ENCODE data around the gene STXBP6. TPM values are rescaled to one million over a fixed set of nuclear protein-coding genes. Genes with fewer than 3 reads are reported as not detected.

Gene STXBP6
- total RNA-seq, 1 donor from 2014 or later: 1.7 TPM

DNA sequence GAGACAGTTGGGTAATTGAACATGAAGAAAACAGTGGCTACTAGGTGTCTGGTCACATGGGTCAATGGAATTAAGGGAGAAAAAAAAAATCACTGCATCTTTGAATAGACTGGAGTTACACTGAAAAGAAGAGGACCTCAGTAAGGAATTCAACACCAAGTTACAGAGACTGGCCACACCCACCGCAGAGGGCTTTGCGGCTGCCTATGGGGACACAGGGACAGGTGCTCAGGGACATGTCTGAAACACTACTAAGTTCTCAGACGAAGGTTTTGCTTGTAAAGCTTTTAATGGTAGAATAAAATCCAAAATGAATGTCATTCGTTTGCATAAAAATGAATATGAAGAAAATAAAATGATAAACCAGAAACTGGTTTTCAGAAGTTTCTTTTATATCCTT, 93.8 kb downstream of the STXBP6 start:
- no peaks in the 10 kb centered on the region for H3K36me3 Mint-ChIP-seq (ENCODE audit: low read depth)
- no peaks in the 10 kb centered on the region for H3K27me3 Mint-ChIP-seq (ENCODE audit: low read depth)
- H3K27ac Mint-ChIP-seq (ENCODE audit: unreplicated experiment): no peak overlapping the region
- TF ChIP-seq, protein P1, sequence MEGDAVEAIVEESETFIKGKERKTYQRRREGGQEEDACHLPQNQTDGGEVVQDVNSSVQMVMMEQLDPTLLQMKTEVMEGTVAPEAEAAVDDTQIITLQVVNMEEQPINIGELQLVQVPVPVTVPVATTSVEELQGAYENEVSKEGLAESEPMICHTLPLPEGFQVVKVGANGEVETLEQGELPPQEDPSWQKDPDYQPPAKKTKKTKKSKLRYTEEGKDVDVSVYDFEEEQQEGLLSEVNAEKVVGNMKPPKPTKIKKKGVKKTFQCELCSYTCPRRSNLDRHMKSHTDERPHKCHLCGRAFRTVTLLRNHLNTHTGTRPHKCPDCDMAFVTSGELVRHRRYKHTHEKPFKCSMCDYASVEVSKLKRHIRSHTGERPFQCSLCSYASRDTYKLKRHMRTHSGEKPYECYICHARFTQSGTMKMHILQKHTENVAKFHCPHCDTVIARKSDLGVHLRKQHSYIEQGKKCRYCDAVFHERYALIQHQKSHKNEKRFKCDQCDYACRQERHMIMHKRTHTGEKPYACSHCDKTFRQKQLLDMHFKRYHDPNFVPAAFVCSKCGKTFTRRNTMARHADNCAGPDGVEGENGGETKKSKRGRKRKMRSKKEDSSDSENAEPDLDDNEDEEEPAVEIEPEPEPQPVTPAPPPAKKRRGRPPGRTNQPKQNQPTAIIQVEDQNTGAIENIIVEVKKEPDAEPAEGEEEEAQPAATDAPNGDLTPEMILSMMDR (IDR thresholded peaks at IDR 0.05): no peak
- H3K9me3 Mint-ChIP-seq (ENCODE audit: low read depth): peaks cover 3% of the 10 kb centered on the region
- no peak overlapping the region for H3K4me3 Mint-ChIP-seq (ENCODE audit: unreplicated experiment)
- H3K4me1 Mint-ChIP-seq (ENCODE audit: low read depth): peaks cover 49% of the 10 kb centered on the region
- DNase-seq (ENCODE audit: low spot score): no peak

DNA sequence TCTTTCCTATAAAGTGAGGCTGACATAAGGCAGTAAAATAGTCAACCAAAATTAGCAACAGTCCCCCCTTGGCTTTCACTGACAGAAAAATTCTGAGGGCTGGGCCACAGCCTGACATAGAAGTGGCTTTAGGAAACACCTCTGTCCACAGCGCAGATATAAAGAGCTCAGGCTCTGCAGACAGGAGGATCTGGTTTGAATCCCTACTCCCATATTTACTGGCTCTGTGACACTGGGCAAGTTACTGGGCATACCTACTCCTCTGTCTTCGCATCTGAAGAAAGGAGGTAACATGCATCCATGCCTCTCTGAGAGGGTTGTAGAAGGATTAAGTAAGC, 95.3 kb downstream of the STXBP6 start:
- no peak for DNase-seq (ENCODE audit: low spot score)
- Mint-ChIP-seq H3K36me3 (ENCODE audit: low read depth) (no peaks in the 10 kb centered on the region), H3K4me3 (ENCODE audit: unreplicated experiment) (no peak overlapping the region), H3K4me1 (ENCODE audit: low read depth) (peaks cover 38% of the 10 kb centered on the region), H3K27ac (ENCODE audit: unreplicated experiment) (no peak overlapping the region), H3K9me3 (ENCODE audit: low read depth) (peaks cover 3% of the 10 kb centered on the region), H3K27me3 (ENCODE audit: low read depth) (peaks cover 1% of the 10 kb centered on the region)
- TF ChIP-seq, protein P1 (IDR thresholded peaks at IDR 0.05): no peak

DNA sequence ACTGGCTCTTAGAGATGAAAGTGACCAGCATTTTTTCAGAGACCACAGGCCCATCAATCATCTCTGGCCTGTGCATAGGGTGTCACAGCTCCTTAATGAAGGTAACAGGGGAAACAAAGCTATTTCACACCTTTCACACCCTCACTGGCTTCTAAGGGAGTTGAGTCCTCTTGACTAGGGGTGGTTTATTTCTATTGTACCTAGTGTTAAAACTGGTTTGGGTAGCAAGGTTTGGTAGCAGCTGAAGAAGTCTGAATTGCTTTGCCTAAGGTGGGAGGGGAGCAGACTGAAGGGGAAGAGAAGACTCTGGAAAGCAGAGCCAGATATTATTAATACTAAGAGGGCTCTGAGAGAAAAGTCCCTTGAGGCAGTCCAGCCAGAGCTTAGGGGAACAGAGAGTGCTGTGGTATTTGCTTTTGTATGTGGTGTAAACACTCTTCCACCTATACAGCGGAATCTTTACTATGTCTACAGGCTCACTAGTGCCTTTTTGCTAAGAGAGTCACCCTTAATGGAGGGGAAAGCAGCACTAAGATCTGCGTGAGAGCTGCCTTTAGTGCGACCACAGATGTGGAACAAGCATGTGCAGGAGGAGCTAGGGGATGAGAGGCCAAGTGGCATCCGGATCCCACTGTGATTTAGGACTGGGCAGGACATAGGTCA, 95.8 kb downstream of the STXBP6 start:
- H3K4me1 Mint-ChIP-seq (ENCODE audit: low read depth): peaks cover 33% of the 10 kb centered on the region
- H3K27me3 Mint-ChIP-seq (ENCODE audit: low read depth): peaks cover 1% of the 10 kb centered on the region
- H3K27ac Mint-ChIP-seq (ENCODE audit: unreplicated experiment): no peak overlapping the region
- TF ChIP-seq, protein P1 (IDR thresholded peaks at IDR 0.05): no peak
- H3K36me3 Mint-ChIP-seq (ENCODE audit: low read depth): no peaks in the 10 kb centered on the region
- H3K9me3 Mint-ChIP-seq (ENCODE audit: low read depth): peaks cover 3% of the 10 kb centered on the region
- no peak for DNase-seq (ENCODE audit: low spot score)
- no peak overlapping the region for H3K4me3 Mint-ChIP-seq (ENCODE audit: unreplicated experiment)

DNA sequence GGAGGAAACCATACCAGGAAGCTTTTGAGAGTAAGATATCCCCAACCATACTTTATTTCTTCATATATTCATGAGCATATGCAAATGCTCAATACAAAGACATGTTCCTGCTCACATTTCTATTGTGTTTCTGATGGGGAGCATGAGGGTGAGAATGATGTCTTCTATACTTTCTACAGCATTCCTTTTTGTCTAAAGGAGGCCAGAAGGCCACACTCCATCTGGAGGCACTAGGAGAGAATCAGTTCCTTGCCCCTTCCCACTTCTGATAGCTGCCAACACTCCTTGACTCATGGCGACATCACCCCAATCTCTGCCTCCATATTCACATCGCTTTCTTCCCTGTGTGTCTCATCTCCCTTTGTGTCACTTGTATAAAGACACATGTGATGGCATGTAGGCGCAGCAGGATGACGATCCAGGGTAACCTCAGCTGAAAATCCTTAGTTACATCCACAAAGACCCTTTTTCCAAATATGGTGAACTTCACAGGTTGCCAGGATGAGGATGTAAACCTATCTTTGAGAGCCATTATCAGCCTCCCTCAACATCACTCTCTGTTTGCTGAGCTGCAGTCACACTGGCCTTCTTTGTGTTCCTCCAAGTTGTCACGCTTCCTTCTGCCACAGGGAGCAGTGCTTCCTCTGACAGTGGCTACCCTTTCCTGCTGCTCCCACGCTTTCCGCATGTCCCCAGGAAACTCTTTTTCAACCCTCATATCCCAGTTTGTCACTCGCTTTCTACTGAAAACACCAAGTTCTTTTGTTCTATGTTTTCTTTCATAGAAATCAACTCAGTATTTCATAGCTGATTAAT, 96.9 kb downstream of the STXBP6 start:
- H3K36me3 Mint-ChIP-seq (ENCODE audit: low read depth): no peaks in the 10 kb centered on the region
- H3K9me3 Mint-ChIP-seq (ENCODE audit: low read depth): peaks cover 3% of the 10 kb centered on the region
- H3K27me3 Mint-ChIP-seq (ENCODE audit: low read depth): peaks cover 3% of the 10 kb centered on the region
- DNase-seq (ENCODE audit: low spot score): no peak
- H3K27ac Mint-ChIP-seq (ENCODE audit: unreplicated experiment): no peak overlapping the region
- H3K4me3 Mint-ChIP-seq (ENCODE audit: unreplicated experiment): no peak overlapping the region
- TF ChIP-seq, protein P1 (IDR thresholded peaks at IDR 0.05): peak; percentile 41
- peaks cover 22% of the 10 kb centered on the region for H3K4me1 Mint-ChIP-seq (ENCODE audit: low read depth)

DNA sequence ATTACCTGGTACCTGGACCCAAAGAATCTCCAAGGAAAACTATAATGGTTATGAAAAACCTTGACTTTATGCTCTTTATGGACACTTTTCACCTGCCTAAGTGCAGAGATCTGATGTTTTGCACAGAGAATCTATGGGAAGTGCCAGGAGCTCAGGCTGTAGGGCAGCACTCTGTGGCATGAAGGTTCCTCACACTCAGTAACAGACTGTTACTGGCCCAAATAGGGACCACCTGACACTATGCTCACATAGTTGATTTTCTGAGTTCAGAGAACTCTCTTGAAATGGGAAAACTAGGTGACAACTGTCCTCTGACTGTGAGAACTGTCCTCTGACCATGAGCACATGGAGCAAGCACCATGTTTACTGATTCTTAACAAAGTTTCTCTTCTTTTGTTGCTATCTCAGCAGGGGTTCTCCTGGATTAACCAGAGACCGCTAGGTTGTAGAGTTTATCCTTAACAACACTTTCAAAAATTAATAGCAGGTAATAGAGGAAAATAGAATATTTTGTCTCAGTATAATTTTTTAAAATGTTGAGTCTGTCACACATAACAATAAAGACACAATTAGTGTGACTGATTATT, 101.6 kb downstream of the STXBP6 start:
- TF ChIP-seq, protein P1 (IDR thresholded peaks at IDR 0.05): no peak
- no peaks in the 10 kb centered on the region for H3K36me3 Mint-ChIP-seq (ENCODE audit: low read depth)
- peaks cover 4% of the 10 kb centered on the region for H3K27me3 Mint-ChIP-seq (ENCODE audit: low read depth)
- no peak overlapping the region for H3K4me3 Mint-ChIP-seq (ENCODE audit: unreplicated experiment)
- H3K9me3 Mint-ChIP-seq (ENCODE audit: low read depth): peaks cover 3% of the 10 kb centered on the region
- no peak overlapping the region for H3K27ac Mint-ChIP-seq (ENCODE audit: unreplicated experiment)
- no peak for DNase-seq (ENCODE audit: low spot score)
- no peaks in the 10 kb centered on the region for H3K4me1 Mint-ChIP-seq (ENCODE audit: low read depth)
